ENCODE data around the gene MRPS34. TPM values are rescaled to one million over a fixed set of nuclear protein-coding genes. Genes with fewer than 3 reads are reported as not detected.

Gene MRPS34
- total and polyA plus RNA-seq, 9 of the 15 experiments (the other 6 are each of a cell fraction or from before 2014, with no cell fraction given) = 5.2 to 334 (median 92.8) TPM

- BruUV-seq (replicated peaks) = no TSS peak
- H4K20me1 ChIP-seq (replicated peaks; ENCODE audit: control insufficient read depth, insufficient read depth, low read length) = no peaks in the 10 kb centered on the region
- peaks cover 0 to 51% of the 10 kb centered on the region in 2 experiments; a peak in 2 of 5 replicates for H3K4me1 ChIP-seq (replicated peaks in 1 of 2; ENCODE audit: control insufficient read depth in 2 of 2, insufficient read depth in 2 of 2, low read length in 2 of 2)
- no peak for DNase-seq (ENCODE audit: extremely low read depth in 1 of 4, low spot score in 3 of 4)
- H2AFZ ChIP-seq (ENCODE audit: low read depth, low read length) = no peak overlapping the region
- in situ Hi-C loops (cut with MboI) (no loop called here), intact Hi-C loops (cut with micrococcal nuclease) (no loop called here)
- ATAC-seq = no peak
- peaks cover 29% of the 10 kb centered on the region for H3K9me3 ChIP-seq (replicated peaks; ENCODE audit: control insufficient read depth, insufficient read depth, low read depth, low read length)
- ChIA-PET POLR2A (no interaction called here), CTCF (ENCODE audit: low intra/inter-chr PET ratio) (no interaction called here)
- peaks cover 18% of the 10 kb centered on the region; the same call in 1 of the 3 replicates for H3K36me3 ChIP-seq (ENCODE audit: control insufficient read depth, insufficient read depth, low read length)
- 98% methylated on average over 32 of the region's 33 CpGs for WGBS (ENCODE audit: insufficient coverage, low coverage, missing lambda C conversion rate)
- H3K27me3 ChIP-seq (ENCODE audit: control insufficient read depth in 2 of 2, insufficient read depth in 2 of 2, low read length in 2 of 2) = no peaks in the 10 kb centered on the region; a peak in 1 of 5 replicates
- FAIRE-seq = no peak
- no peak overlapping the region for H3K4me3 ChIP-seq
- H3K9me1 ChIP-seq (ENCODE audit: control insufficient read depth, insufficient read depth, low read length) = no peaks in the 10 kb centered on the region
- TF ChIP-seq ZNF778 (CRISPR knock-in tag; IDR thresholded peaks at IDR 0.05) (no peak), SMAD2 (IDR thresholded peaks at IDR 0.05; ENCODE audit: low read depth, low read length) (no peak), ZNF764 (CRISPR knock-in tag; IDR thresholded peaks at IDR 0.05; ENCODE audit: low read depth) (no peak), KDM5B (IDR thresholded peaks at IDR 0.05; ENCODE audit: insufficient replicate concordance, low read depth, low read length) (no peak), ZNF407 (IDR thresholded peaks at IDR 0.05; ENCODE audit: low read depth) (no peak), MAFG (tag; conservative IDR thresholded peaks at IDR 0.05) (no peak), ZNF699 (CRISPR knock-in tag; IDR thresholded peaks at IDR 0.05; ENCODE audit: insufficient replicate concordance) (no peak), MNT (conservative IDR thresholded peaks at IDR 0.05) (no peak)
- no peak overlapping the region for H3K27ac ChIP-seq (ENCODE audit: extremely low read depth, low read depth, low read length)
- no peaks in the 10 kb centered on the region for H3K79me2 ChIP-seq (ENCODE audit: control insufficient read depth, insufficient read depth, low read length)
- H3K4me2 ChIP-seq (ENCODE audit: insufficient read depth, low read length) = no peak overlapping the region
- H3K9ac ChIP-seq (ENCODE audit: insufficient read depth in 1 of 2, low read depth in 2 of 2, low read length in 2 of 2) = no peak overlapping the region; a peak in 1 of 4 replicates
Measured at GRCh38 chr16:1740234-1740633, 32.7 kb downstream of the MRPS34 start.
